KMS-11 (cell line): ENCODE measurements around the gene ACTN2.

Experiments
- H2AFZ ChIP-seq: fragments of 200-600 bp; sonication (generic); 2 replicates; pipeline ENCODE4 v1.6.1; 2016; ENCODE audit warnings: antibody characterized with exemption, mixed run types, low read depth
- H3K27ac ChIP-seq: fragments of 200-600 bp; sonication (generic); 2 replicates; pipeline ENCODE4 v1.6.1; 2016; ENCODE audit warnings: mild to moderate bottlenecking, mixed run types
- H3K27me3 ChIP-seq: fragments of 200-600 bp; sonication (generic); 2 replicates; pipeline ENCODE4 v1.6.1; 2017; ENCODE audit warnings: mild to moderate bottlenecking, low read depth, mixed run types, moderate library complexity; ENCODE audit not compliant: insufficient read depth
- H3K36me3 ChIP-seq: fragments of 200-600 bp; sonication (generic); 2 replicates; pipeline ENCODE4 v1.6.1; 2017; ENCODE audit warnings: mild to moderate bottlenecking, mixed run types; ENCODE audit not compliant: insufficient read depth
- H3K4me1 ChIP-seq: fragments of 200-600 bp; sonication (generic); 2 replicates; pipeline ENCODE4 v1.6.1; 2016; ENCODE audit warnings: mild to moderate bottlenecking, low read depth, mixed run types; ENCODE audit not compliant: poor library complexity, severe bottlenecking
- H3K4me2 ChIP-seq: fragments of 200-600 bp; sonication (generic); 2 replicates; pipeline ENCODE4 v1.7.0; 2016; ENCODE audit warnings: mild to moderate bottlenecking, mixed run types
- H3K4me3 ChIP-seq: fragments of 200-600 bp; sonication (generic); IDR thresholded peaks from 2 replicates; pipeline ENCODE4 v1.6.1; 2017; ENCODE audit warnings: low read depth, low read length, mixed read lengths; ENCODE audit not compliant: insufficient read depth
- H3K79me2 ChIP-seq: fragments of 200-600 bp; sonication (generic); 2 replicates; pipeline ENCODE4 v1.6.1; 2016; ENCODE audit warnings: low read depth, mixed run types; ENCODE audit not compliant: insufficient read depth
- H3K9ac ChIP-seq: fragments of 200-600 bp; sonication (generic); 2 replicates; pipeline ENCODE4 v1.6.1; 2016; ENCODE audit warnings: mild to moderate bottlenecking, mixed run types
- H4K20me1 ChIP-seq: fragments of 200-600 bp; sonication (generic); 2 replicates; pipeline ENCODE4 v1.6.1; 2016; ENCODE audit warnings: mild to moderate bottlenecking, mixed run types; ENCODE audit not compliant: insufficient read depth
- TF ChIP-seq, protein P1 (sequence below): fragments of 200-600 bp; sonication (generic); conservative IDR thresholded peaks from 2 replicates; pipeline ENCODE4 v1.6.1; 2017; ENCODE audit warnings: low read depth, mild to moderate bottlenecking, antibody characterized with exemption, low read length, moderate library complexity, mixed read lengths

ACTN2 gene

DNA sequence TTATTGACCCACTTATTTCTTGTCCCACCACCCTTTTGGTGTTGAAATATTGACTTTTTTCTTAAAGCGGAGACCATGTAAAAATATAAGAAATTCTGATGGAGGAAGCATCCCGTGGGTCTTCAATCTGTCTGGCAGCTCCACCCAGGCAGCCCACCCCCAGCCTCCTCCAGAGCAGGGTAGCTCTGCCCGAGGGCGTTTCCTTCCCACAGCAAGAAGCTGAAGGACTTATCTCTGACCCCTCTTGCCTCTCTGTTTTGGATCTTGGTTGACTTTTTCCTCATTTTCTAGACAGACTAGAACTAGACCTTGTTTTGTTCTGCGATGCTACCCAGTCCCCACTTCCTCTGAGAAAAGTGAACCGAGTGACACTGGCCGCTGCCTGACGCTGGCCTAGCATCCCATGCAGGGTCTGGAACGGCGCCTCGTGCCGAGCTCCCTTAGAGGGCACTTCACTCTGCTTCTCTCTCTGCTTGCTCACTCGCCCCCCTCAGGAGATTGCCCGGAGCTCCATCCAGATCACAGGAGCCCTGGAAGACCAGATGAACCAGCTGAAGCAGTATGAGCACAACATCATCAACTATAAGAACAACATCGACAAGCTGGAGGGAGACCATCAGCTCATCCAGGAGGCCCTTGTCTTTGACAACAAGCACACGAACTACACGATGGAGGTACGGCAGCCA lies 68.4 kb downstream of the ACTN2 start:
- Histone ChIP-seq H3K27me3 (no peaks in the 10 kb centered on the region), H3K4me1 (no peaks in the 10 kb centered on the region), H3K4me3 (no peak overlapping the region), H3K36me3 (no peaks in the 10 kb centered on the region), H3K27ac (no peak overlapping the region), H2AFZ (no peak overlapping the region), H3K9ac (no peak overlapping the region), H3K79me2 (no peaks in the 10 kb centered on the region), H4K20me1 (no peaks in the 10 kb centered on the region), H3K4me2 (no peak overlapping the region)
- TF ChIP-seq, protein P1, sequence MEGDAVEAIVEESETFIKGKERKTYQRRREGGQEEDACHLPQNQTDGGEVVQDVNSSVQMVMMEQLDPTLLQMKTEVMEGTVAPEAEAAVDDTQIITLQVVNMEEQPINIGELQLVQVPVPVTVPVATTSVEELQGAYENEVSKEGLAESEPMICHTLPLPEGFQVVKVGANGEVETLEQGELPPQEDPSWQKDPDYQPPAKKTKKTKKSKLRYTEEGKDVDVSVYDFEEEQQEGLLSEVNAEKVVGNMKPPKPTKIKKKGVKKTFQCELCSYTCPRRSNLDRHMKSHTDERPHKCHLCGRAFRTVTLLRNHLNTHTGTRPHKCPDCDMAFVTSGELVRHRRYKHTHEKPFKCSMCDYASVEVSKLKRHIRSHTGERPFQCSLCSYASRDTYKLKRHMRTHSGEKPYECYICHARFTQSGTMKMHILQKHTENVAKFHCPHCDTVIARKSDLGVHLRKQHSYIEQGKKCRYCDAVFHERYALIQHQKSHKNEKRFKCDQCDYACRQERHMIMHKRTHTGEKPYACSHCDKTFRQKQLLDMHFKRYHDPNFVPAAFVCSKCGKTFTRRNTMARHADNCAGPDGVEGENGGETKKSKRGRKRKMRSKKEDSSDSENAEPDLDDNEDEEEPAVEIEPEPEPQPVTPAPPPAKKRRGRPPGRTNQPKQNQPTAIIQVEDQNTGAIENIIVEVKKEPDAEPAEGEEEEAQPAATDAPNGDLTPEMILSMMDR = no peak

DNA sequence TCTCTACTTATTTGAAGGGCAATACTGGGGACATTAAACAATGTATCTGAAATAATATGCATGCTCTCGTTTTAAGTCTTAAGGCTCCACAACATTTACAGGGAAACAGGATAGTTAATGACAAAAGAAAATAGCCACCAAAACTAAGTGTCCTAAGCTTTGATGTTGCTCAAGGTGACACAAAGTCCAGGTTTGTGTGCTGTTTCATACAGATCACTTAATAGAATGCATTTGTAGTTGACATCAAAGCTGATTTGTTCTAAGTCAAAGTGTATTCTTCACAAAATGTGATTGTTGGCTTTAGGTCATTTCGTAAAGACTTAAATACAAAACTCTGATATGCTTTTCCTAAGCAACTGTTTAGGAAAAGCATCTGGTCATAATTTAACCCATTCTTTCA lies 71.3 kb downstream of the ACTN2 start:
- Histone ChIP-seq H3K4me2 (no peak overlapping the region), H2AFZ (no peak overlapping the region), H3K27me3 (no peaks in the 10 kb centered on the region), H3K27ac (no peak overlapping the region), H3K79me2 (no peaks in the 10 kb centered on the region), H3K9ac (no peak overlapping the region), H3K4me1 (no peaks in the 10 kb centered on the region), H4K20me1 (no peaks in the 10 kb centered on the region), H3K36me3 (no peaks in the 10 kb centered on the region), H3K4me3 (no peak overlapping the region)
- TF ChIP-seq, protein P1 = no peak

DNA sequence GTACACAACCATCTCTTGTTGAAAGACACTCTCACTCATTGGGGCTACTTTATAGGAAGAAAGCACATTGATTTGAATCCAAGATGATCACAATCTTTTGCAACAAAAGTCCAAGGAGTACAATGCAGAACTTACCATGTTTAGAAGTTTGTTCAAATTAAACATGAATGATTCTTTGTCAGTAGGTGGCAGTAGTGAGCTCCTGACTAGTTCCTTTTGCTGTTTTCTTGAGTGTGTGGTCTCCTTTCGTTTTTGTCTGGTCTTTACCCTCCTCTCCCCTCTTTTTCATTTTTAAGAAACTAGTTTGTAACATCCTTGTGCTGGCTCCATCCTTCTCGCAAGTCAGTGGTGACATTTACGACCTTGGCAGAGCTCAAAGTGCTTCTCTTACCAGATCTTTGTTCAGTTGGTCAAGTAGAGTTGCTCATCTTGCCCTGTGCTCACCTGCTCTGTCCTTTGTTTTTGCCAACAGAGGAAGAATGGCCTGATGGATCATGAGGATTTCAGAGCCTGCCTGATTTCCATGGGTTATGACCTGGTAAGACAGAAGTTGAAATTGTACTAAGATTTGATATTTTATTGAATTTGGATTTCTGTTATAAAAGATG lies 73.1 kb downstream of the ACTN2 start:
- TF ChIP-seq, protein P1 = peak; percentile 91
- H3K4me1 ChIP-seq = no peaks in the 10 kb centered on the region
- no peak overlapping the region for H3K27ac ChIP-seq
- peak overlapping the region; percentile 51 for H2AFZ ChIP-seq
- no peak overlapping the region for H3K4me3 ChIP-seq
- H4K20me1 ChIP-seq = no peaks in the 10 kb centered on the region
- no peaks in the 10 kb centered on the region for H3K79me2 ChIP-seq
- H3K27me3 ChIP-seq = no peaks in the 10 kb centered on the region
- no peak overlapping the region for H3K9ac ChIP-seq
- no peaks in the 10 kb centered on the region for H3K36me3 ChIP-seq
- H3K4me2 ChIP-seq = no peak overlapping the region

DNA sequence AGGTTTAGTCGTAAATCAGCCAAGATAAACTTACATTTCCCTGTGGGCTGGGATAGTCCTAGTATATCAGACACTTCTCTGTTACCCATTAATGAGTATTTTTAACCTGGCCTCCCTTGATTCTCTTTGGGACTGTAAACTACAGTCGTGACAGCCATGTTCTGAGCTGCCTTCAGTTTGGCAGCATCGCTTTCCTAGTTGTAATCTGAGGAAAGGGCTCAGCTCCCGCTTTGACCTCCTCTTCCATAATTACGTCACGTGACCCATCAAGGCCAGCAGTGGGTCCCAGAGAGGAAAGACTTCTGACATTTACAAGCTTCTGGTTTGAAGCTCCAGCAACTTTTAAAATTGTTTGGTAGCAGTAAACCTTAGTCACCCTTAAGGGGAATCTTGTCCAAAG lies 74.2 kb downstream of the ACTN2 start:
- no peaks in the 10 kb centered on the region for H3K27me3 ChIP-seq
- H3K79me2 ChIP-seq = no peaks in the 10 kb centered on the region
- H3K36me3 ChIP-seq = no peaks in the 10 kb centered on the region
- no peak overlapping the region for H3K4me2 ChIP-seq
- no peak overlapping the region for H3K4me3 ChIP-seq
- no peaks in the 10 kb centered on the region for H3K4me1 ChIP-seq
- no peak overlapping the region for H3K9ac ChIP-seq
- H4K20me1 ChIP-seq = no peaks in the 10 kb centered on the region
- TF ChIP-seq, protein P1 = no peak
- no peak overlapping the region for H2AFZ ChIP-seq
- no peak overlapping the region for H3K27ac ChIP-seq
